ENCODE results near the gene TSPEAR. TPM values are rescaled to one million over a fixed set of nuclear protein-coding genes. Genes with fewer than 3 reads are reported as not detected.

The TSPEAR gene
- total RNA-seq, 2 experiments from 2014 or later = not detected

DNA sequence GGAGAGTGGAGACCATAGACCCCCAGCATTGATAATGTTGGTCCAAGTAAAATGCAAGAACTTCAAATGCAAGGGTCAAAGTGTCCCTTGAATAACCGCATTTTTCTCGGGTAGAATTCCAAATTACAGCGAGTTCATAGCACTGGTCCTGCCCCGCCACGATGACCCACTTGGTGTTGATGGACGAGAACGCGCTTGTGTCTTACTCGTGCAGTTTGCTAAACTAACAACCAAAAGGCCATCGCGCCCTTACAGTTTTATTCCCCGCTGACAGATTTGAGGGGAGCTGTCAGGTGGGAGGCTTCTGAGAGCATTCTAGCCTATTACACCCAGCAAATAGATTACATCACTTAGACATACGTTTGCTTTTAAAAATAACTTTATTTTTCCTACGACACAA is 17.3 kb upstream of the TSPEAR start:
- no TSS peak for BruUV-seq (replicated peaks)
- H3K27ac ChIP-seq (ENCODE audit: low read depth, low read length, poor library complexity, severe bottlenecking) = no peak overlapping the region
- CTCF ChIA-PET (ENCODE audit: unreplicated experiment) = no interaction called here
- no peaks in the 10 kb centered on the region for H3K9me2 ChIP-seq (ENCODE audit: insufficient read depth, low read length)
- H4K20me1 ChIP-seq (ENCODE audit: insufficient read depth, low read length) = no peaks in the 10 kb centered on the region
- no peak overlapping the region for H3K4me2 ChIP-seq (ENCODE audit: low read length)
- no peaks in the 10 kb centered on the region for H3K79me2 ChIP-seq (ENCODE audit: insufficient read depth, low read depth, low read length)
- no peak for DNase-seq (ENCODE audit: low spot score)
- no peaks in the 10 kb centered on the region for H3K9me3 ChIP-seq (ENCODE audit: low read length)
- POLR2A ChIA-PET = no interaction called here
- H3K36me3 ChIP-seq (ENCODE audit: insufficient read depth, low read length) = no peaks in the 10 kb centered on the region
- TF ChIP-seq EZH2phosphoT487 (IDR thresholded peaks at IDR 0.05; ENCODE audit: borderline replicate concordance, low read depth, low read length) (no peak), CTCF (conservative IDR thresholded peaks at IDR 0.05; ENCODE audit: low read length) (no peak)
- H3K4me1 ChIP-seq (ENCODE audit: insufficient read depth, low read length, poor library complexity, severe bottlenecking) = no peaks in the 10 kb centered on the region
- intact Hi-C loops (cut with micrococcal nuclease; ENCODE audit: unreplicated experiment) = no loop called here
- no peak overlapping the region for H2AFZ ChIP-seq (ENCODE audit: low read length)
- H3K4me3 ChIP-seq (ENCODE audit: low read depth, low read length, poor library complexity, severe bottlenecking) = no peak overlapping the region

- CTCF ChIA-PET (ENCODE audit: unreplicated experiment) = no interaction called here
Measured at GRCh38 chr21:44727757-44728156, 16.4 kb upstream of the TSPEAR start.

GRCh38 chr21:44727321-44727720 is 15.9 kb upstream of the TSPEAR start:
- Histone ChIP-seq H3K4me1 (ENCODE audit: insufficient read depth, low read length, poor library complexity, severe bottlenecking) (no peaks in the 10 kb centered on the region), H3K4me2 (ENCODE audit: low read length) (no peak overlapping the region), H3K9me2 (ENCODE audit: insufficient read depth, low read length) (no peaks in the 10 kb centered on the region), H3K4me3 (ENCODE audit: low read depth, low read length, poor library complexity, severe bottlenecking) (no peak overlapping the region), H4K20me1 (ENCODE audit: insufficient read depth, low read length) (no peaks in the 10 kb centered on the region), H2AFZ (ENCODE audit: low read length) (no peak overlapping the region), H3K79me2 (ENCODE audit: insufficient read depth, low read depth, low read length) (no peaks in the 10 kb centered on the region), H3K27ac (ENCODE audit: low read depth, low read length, poor library complexity, severe bottlenecking) (no peak overlapping the region), H3K36me3 (ENCODE audit: insufficient read depth, low read length) (no peaks in the 10 kb centered on the region), H3K9me3 (ENCODE audit: low read length) (no peaks in the 10 kb centered on the region)
- BruUV-seq (replicated peaks) = no TSS peak
- ChIA-PET POLR2A (no interaction called here), CTCF (ENCODE audit: unreplicated experiment) (no interaction called here)
- no peak for DNase-seq (ENCODE audit: low spot score)
- no peak for TF ChIP-seq EZH2phosphoT487 (IDR thresholded peaks at IDR 0.05; ENCODE audit: borderline replicate concordance, low read depth, low read length)
- no peak for TF ChIP-seq CTCF (conservative IDR thresholded peaks at IDR 0.05; ENCODE audit: low read length)
- intact Hi-C loops (cut with micrococcal nuclease; ENCODE audit: unreplicated experiment) = no loop called here

More at GRCh38 chr21:44727757-44728156, 16.4 kb upstream of the TSPEAR start:
- no peaks in the 10 kb centered on the region for H3K79me2 ChIP-seq (ENCODE audit: insufficient read depth, low read depth, low read length)
- intact Hi-C loops (cut with micrococcal nuclease; ENCODE audit: unreplicated experiment) = no loop called here
- no peak overlapping the region for H2AFZ ChIP-seq (ENCODE audit: low read length)
- no peak for TF ChIP-seq EZH2phosphoT487 (IDR thresholded peaks at IDR 0.05; ENCODE audit: borderline replicate concordance, low read depth, low read length)
- TF ChIP-seq CTCF (conservative IDR thresholded peaks at IDR 0.05; ENCODE audit: low read length) = no peak
- H3K4me1 ChIP-seq (ENCODE audit: insufficient read depth, low read length, poor library complexity, severe bottlenecking) = no peaks in the 10 kb centered on the region
- no peaks in the 10 kb centered on the region for H4K20me1 ChIP-seq (ENCODE audit: insufficient read depth, low read length)
- no peak overlapping the region for H3K4me2 ChIP-seq (ENCODE audit: low read length)
- H3K4me3 ChIP-seq (ENCODE audit: low read depth, low read length, poor library complexity, severe bottlenecking) = no peak overlapping the region
- no peak for DNase-seq (ENCODE audit: low spot score)
- POLR2A ChIA-PET = no interaction called here
- no peaks in the 10 kb centered on the region for H3K36me3 ChIP-seq (ENCODE audit: insufficient read depth, low read length)
- H3K9me2 ChIP-seq (ENCODE audit: insufficient read depth, low read length) = no peaks in the 10 kb centered on the region
- H3K27ac ChIP-seq (ENCODE audit: low read depth, low read length, poor library complexity, severe bottlenecking) = no peak overlapping the region
- BruUV-seq (replicated peaks) = no TSS peak
- no peaks in the 10 kb centered on the region for H3K9me3 ChIP-seq (ENCODE audit: low read length)

All from OCI-LY7 (cell line).